Sigmoid colon (tissue), 4 donors: Measurements from ENCODE around the gene CLSTN2.

Source experiments
- POLR2A ChIP-seq, 2 donors: fragments of 450-650 bp; IDR thresholded peaks; one replicate each; pipeline ENCODE4 v1.6.1; 2016; ENCODE audit warnings: antibody characterized with exemption in 2 of 2, mild to moderate bottlenecking in 2 of 2, moderate library complexity in 2 of 2
- POLR2AphosphoS5 ChIP-seq, 4 donors: sonication (generic); formaldehyde crosslinking; IDR thresholded peaks; one replicate each; pipeline ENCODE4 v1.6.1; 2017; ENCODE audit warnings: antibody characterized with exemption in 4 of 4
- TF ChIP-seq, protein P1 (sequence below), 4 experiments: fragments of 450-650 bp in 3 of 4; fragments of 200-600 bp in 1 of 4; IDR thresholded peaks; one replicate each; pipeline ENCODE4 v1.5.1; 2016 to 2019; ENCODE audit warnings: antibody characterized with exemption in 4 of 4, mild to moderate bottlenecking in 3 of 4, moderate library complexity in 2 of 4

DNA sequence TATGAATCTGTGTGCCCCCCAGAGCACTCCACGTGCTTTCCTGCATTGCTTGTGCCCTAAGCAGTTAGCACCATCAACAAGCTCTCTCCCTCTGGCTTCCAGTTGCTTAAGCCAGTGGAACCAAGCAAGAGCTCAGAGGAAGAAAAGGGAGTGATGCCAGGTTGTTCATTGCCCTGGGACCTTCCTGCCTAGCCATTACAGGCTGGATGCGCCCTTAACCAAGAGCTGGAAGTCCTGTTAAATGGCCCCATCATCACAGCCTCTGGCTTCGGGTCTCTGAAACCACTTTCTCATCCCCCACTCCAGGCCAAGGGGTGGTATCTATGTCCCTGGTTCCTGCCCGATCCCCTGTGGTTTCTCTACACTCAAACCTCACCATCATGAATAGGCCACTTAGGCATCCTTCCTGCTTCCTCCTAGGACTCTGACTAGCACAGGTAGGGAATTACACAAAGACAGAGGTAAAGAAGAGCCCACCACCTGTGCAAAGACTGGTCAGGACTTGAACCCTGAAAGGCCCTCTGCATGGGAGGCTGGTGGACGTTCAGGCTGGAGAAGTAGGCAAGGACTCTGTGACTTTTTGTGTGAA is 433.3 kb downstream of the CLSTN2 start:
- TF ChIP-seq POLR2AphosphoS5 (IDR thresholded peaks at IDR 0.05) (no peak), POLR2A (IDR thresholded peaks at IDR 0.05) (no peak)
- TF ChIP-seq, protein P1, sequence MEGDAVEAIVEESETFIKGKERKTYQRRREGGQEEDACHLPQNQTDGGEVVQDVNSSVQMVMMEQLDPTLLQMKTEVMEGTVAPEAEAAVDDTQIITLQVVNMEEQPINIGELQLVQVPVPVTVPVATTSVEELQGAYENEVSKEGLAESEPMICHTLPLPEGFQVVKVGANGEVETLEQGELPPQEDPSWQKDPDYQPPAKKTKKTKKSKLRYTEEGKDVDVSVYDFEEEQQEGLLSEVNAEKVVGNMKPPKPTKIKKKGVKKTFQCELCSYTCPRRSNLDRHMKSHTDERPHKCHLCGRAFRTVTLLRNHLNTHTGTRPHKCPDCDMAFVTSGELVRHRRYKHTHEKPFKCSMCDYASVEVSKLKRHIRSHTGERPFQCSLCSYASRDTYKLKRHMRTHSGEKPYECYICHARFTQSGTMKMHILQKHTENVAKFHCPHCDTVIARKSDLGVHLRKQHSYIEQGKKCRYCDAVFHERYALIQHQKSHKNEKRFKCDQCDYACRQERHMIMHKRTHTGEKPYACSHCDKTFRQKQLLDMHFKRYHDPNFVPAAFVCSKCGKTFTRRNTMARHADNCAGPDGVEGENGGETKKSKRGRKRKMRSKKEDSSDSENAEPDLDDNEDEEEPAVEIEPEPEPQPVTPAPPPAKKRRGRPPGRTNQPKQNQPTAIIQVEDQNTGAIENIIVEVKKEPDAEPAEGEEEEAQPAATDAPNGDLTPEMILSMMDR (IDR thresholded peaks at IDR 0.05): no peak
